IMR-90 (cell line): ENCODE results near the gene OR6S1. TPM values are rescaled to one million over a fixed set of nuclear protein-coding genes. Genes with fewer than 3 reads are reported as not detected.

Experiments used
- ATAC-seq: fragments of 200-7000 bp; cut with Tn5 transposase; 2 replicates; pipeline ENCODE4 v1.9.1; 2020; ENCODE audit warnings: low read depth, mild to moderate bottlenecking, moderate library complexity
- Bru-seq: library from RNA; stranded (reverse); fragments of 400-500 nt; gene quantifications from one replicate; lab custom pipeline; 2021; lab: Mats Ljungman, UMichigan
- BruChase-seq, 2 experiments: library from RNA; stranded (reverse); fragments of 400-500 nt; gene quantifications; one replicate each; lab custom pipeline; 2021; lab: Mats Ljungman, UMichigan
- BruUV-seq: library from RNA; stranded (reverse); fragments of 400-500 nt; replicated peaks from 2 replicates; lab custom pipeline; 2021; lab: Mats Ljungman, UMichigan
- CTCF ChIA-PET: fragments of 300-600 bp; formaldehyde crosslinking; extraction: SDS; loops from one replicate; lab custom pipeline; 2021; ENCODE audit warnings: antibody characterized with exemption; lab: Yijun Ruan, JAX
- POLR2A ChIA-PET: fragments of 300-600 bp; sonication (Branson Sonifier 250); formaldehyde crosslinking; loops from one replicate; lab custom pipeline; 2022; ENCODE audit warnings: antibody characterized with exemption; ENCODE audit not compliant: unreplicated experiment; lab: Charles Lee
- DNase-seq: peaks from one replicate; pipeline ENCODE4 v3.0.0; 2013
- H2AFZ ChIP-seq: replicated peaks from 2 replicates; pipeline ENCODE3; 2013; ENCODE audit warnings: low read length, mild to moderate bottlenecking; ENCODE audit not compliant: poor library complexity
- H2AK5ac ChIP-seq: 2 replicates; pipeline ENCODE4 v1.6.1; 2013; ENCODE audit warnings: low read depth, low read length, inconsistent platforms
- H2AK9ac ChIP-seq: replicated peaks from 2 replicates; pipeline ENCODE3; 2013; ENCODE audit warnings: mild to moderate bottlenecking, low read depth, low read length, moderate library complexity; ENCODE audit not compliant: poor library complexity
- H2BK120ac ChIP-seq: 2 replicates; pipeline ENCODE4 v1.6.1; 2013; ENCODE audit warnings: low read depth, low read length, inconsistent platforms
- H2BK15ac ChIP-seq: 3 replicates; pipeline ENCODE4 v1.6.1; 2013; ENCODE audit warnings: low read depth, low read length, inconsistent platforms
- H2BK20ac ChIP-seq: 2 replicates; pipeline ENCODE4 v1.6.1; 2013; ENCODE audit warnings: low read depth, mild to moderate bottlenecking, inconsistent platforms, low read length, moderate library complexity
- H2BK5ac ChIP-seq: 2 replicates; pipeline ENCODE4 v1.6.1; 2013; ENCODE audit warnings: mild to moderate bottlenecking, low read depth, low read length, inconsistent platforms; ENCODE audit not compliant: poor library complexity, severe bottlenecking
- H3K14ac ChIP-seq: replicated peaks from 2 replicates; pipeline ENCODE4 v1.6.1; 2013; ENCODE audit warnings: low read depth, low read length, inconsistent platforms
- H3K18ac ChIP-seq: 2 replicates; pipeline ENCODE4 v1.6.1; 2013; ENCODE audit warnings: low read depth, low read length, control low read depth
- H3K23ac ChIP-seq: 2 replicates; pipeline ENCODE4 v1.6.1; 2013; ENCODE audit warnings: low read depth, low read length, inconsistent platforms
- H3K27ac ChIP-seq: 2 replicates; pipeline ENCODE4 v1.5.1; 2013; ENCODE audit warnings: mild to moderate bottlenecking, control low read depth, low read length; ENCODE audit not compliant: insufficient read depth
- H3K27me3 ChIP-seq: 2 replicates; pipeline ENCODE4 v1.6.1; 2013; ENCODE audit warnings: low read length; ENCODE audit not compliant: control insufficient read depth, insufficient read depth
- H3K36me3 ChIP-seq: 2 replicates; pipeline ENCODE4 v1.6.1; 2013; ENCODE audit warnings: low read length, mixed read lengths; ENCODE audit not compliant: control insufficient read depth, insufficient read depth
- H3K4ac ChIP-seq: 2 replicates; pipeline ENCODE4 v1.6.1; 2013; ENCODE audit warnings: low read depth, low read length, inconsistent platforms
- H3K4me1 ChIP-seq: 2 replicates; pipeline ENCODE4 v1.6.1; 2013; ENCODE audit warnings: low read length, mixed read lengths; ENCODE audit not compliant: control insufficient read depth, insufficient read depth
- H3K4me2 ChIP-seq: 2 replicates; pipeline ENCODE4 v1.6.1; 2013; ENCODE audit warnings: low read depth, mild to moderate bottlenecking, control low read depth, low read length, moderate library complexity
- H3K4me3 ChIP-seq: 2 replicates; pipeline ENCODE4 v1.5.1; 2013; ENCODE audit warnings: low read depth, mild to moderate bottlenecking, control low read depth, low read length, moderate library complexity; ENCODE audit not compliant: insufficient read depth
- H3K56ac ChIP-seq: 2 replicates; pipeline ENCODE4 v1.6.1; 2013; ENCODE audit warnings: low read length, inconsistent platforms; ENCODE audit not compliant: insufficient read depth; ENCODE audit errors: extremely low read depth
- H3K79me1 ChIP-seq, 2 experiments: 2 replicates each; pipeline ENCODE4 v1.6.1; 2013; ENCODE audit warnings: low read length in 2 of 2, inconsistent platforms in 1 of 2, low read depth in 1 of 2
- H3K9ac ChIP-seq: 2 replicates; pipeline ENCODE4 v1.6.1; 2013; ENCODE audit warnings: low read depth, low read length, control low read depth
- H3K9me1 ChIP-seq: 2 replicates; pipeline ENCODE4 v1.6.1; 2013; ENCODE audit warnings: low read length, inconsistent platforms; ENCODE audit not compliant: insufficient read depth
- H3K9me3 ChIP-seq: 2 replicates; pipeline ENCODE4 v1.6.1; 2013; ENCODE audit warnings: low read length; ENCODE audit not compliant: control insufficient read depth, insufficient read depth
- H4K20me1 ChIP-seq: 2 replicates; pipeline ENCODE4 v1.6.1; 2013; ENCODE audit warnings: low read length, inconsistent platforms; ENCODE audit not compliant: insufficient read depth
- H4K5ac ChIP-seq: 2 replicates; pipeline ENCODE4 v1.6.1; 2013; ENCODE audit warnings: mild to moderate bottlenecking, low read depth, low read length, control low read depth
- H4K8ac ChIP-seq, 2 experiments: 2 replicates each; pipeline ENCODE4 v1.6.1; 2013; ENCODE audit warnings: low read depth in 2 of 2, low read length in 2 of 2, control low read depth in 1 of 2, inconsistent platforms in 1 of 2
- H4K91ac ChIP-seq: 2 replicates; pipeline ENCODE4 v1.6.1; 2013; ENCODE audit warnings: low read depth, low read length, inconsistent platforms; ENCODE audit not compliant: insufficient read depth
- BHLHE40 ChIP-seq: fragments of 150-350 bp; IDR thresholded peaks from 2 replicates; pipeline ENCODE4 v1.6.1; 2016; ENCODE audit warnings: mild to moderate bottlenecking, low read depth, low read length
- CEBPB ChIP-seq: IDR thresholded peaks from 2 replicates; pipeline ENCODE4 v1.6.1; 2012; ENCODE audit warnings: low read depth, low read length, improper control_type of control experiment
- CHD1 ChIP-seq: IDR thresholded peaks from 2 replicates; pipeline ENCODE4 v1.6.1; 2012; ENCODE audit warnings: low read depth, low read length, improper control_type of control experiment
- FOS ChIP-seq: fragments of 150-350 bp; IDR thresholded peaks from 2 replicates; pipeline ENCODE4 v1.6.1; 2016; ENCODE audit warnings: low read depth, low read length
- MAFK ChIP-seq: IDR thresholded peaks from 2 replicates; pipeline ENCODE4 v1.6.1; 2012; ENCODE audit warnings: low read depth, low read length, improper control_type of control experiment
- MAZ ChIP-seq: IDR thresholded peaks from 2 replicates; pipeline ENCODE4 v1.6.1; 2012; ENCODE audit warnings: low read depth, mild to moderate bottlenecking, low read length, improper control_type of control experiment, moderate library complexity, borderline replicate concordance
- NFE2L2 ChIP-seq: fragments of 150-350 bp; IDR thresholded peaks from 2 replicates; pipeline ENCODE4 v1.6.1; 2016; ENCODE audit warnings: low read depth, mild to moderate bottlenecking, low read length
- RAD21 ChIP-seq: IDR thresholded peaks from 2 replicates; pipeline ENCODE4 v1.6.1; 2012; ENCODE audit warnings: low read length, improper control_type of control experiment
- RCOR1 ChIP-seq: IDR thresholded peaks from 2 replicates; pipeline ENCODE4 v1.6.1; 2012; ENCODE audit warnings: mild to moderate bottlenecking, low read length, improper control_type of control experiment; ENCODE audit not compliant: insufficient replicate concordance
- RFX5 ChIP-seq: IDR thresholded peaks from 2 replicates; pipeline ENCODE4 v1.8.0; 2012; ENCODE audit warnings: low read depth, mild to moderate bottlenecking, low read length, moderate library complexity
- SMC3 ChIP-seq: fragments of 150-350 bp; IDR thresholded peaks from 2 replicates; pipeline ENCODE4 v1.6.1; 2016; ENCODE audit warnings: low read depth, mild to moderate bottlenecking, antibody characterized with exemption, low read length, moderate library complexity
- WGBS, 2 experiments: methylation state at CpG; one replicate each; pipeline versions ENCODE4 v1.1.5 to v1.1.7; 2013; ENCODE audit warnings: missing lambda C conversion rate in 2 of 2; ENCODE audit not compliant: insufficient read length in 1 of 2; ENCODE audit errors: extremely low coverage in 2 of 2; 5-methylcytosine and 5-hydroxymethylcytosine counted together
- dilution Hi-C: fragments of 300-500 bp; cut with HindIII; formaldehyde crosslinking; loops from one replicate; pipeline ENCODE4 v1.14.3; 2018; ENCODE audit warnings: low sequenced_read_pairs; ENCODE audit not compliant: unreplicated experiment
- in situ Hi-C: fragments of 300-500 bp; cut with MboI; formaldehyde crosslinking; loops from 3 replicates; pipeline ENCODE4 v1.14.3; 2019; ENCODE audit warnings: low sequenced_read_pairs, inconsistent platforms, mixed read lengths
- intact Hi-C: fragments of 100-400 bp; cut with micrococcal nuclease; formaldehyde crosslinking; loops from 2 replicates; pipeline ENCODE4 v1.10.0; 2022
- long read RNA-seq: library from polyadenylated mRNA; unstranded; transcript quantifications from one replicate; pipeline ENCODE4 v2.0.0, GENCODE V29; 2021; ENCODE audit not compliant: unreplicated experiment
- polyA plus RNA-seq, 3 experiments: library from polyadenylated mRNA; depleted of rRNA; stranded (reverse); fragments of >200 nt; gene quantifications; 2 replicates each; pipeline ENCODE4 v1.2.3, GENCODE V29; 2012; ENCODE audit warnings: low replicate concordance in 1 of 3
- total RNA-seq: library from RNA; depleted of rRNA; stranded (reverse); fragments of >200 nt; gene quantifications from 2 replicates; pipeline ENCODE4 v1.2.3, GENCODE V29; 2012; rRNA removed
- TF ChIP-seq, protein P1 (sequence below): fragments of 150-350 bp; IDR thresholded peaks from 2 replicates; pipeline ENCODE4 v1.6.1; 2017; ENCODE audit warnings: mild to moderate bottlenecking, antibody characterized with exemption, low read length, low read depth
- TF ChIP-seq, protein P2 (sequence below): conservative IDR thresholded peaks from 2 replicates; pipeline ENCODE4 v1.5.1; 2012; ENCODE audit warnings: mild to moderate bottlenecking, low read depth, low read length, improper control_type of control experiment
- TF ChIP-seq, protein P3 (sequence below): fragments of 150-350 bp; IDR thresholded peaks from 2 replicates; pipeline ENCODE4 v1.6.1; 2016; ENCODE audit warnings: low read depth, mild to moderate bottlenecking, low read length, moderate library complexity, borderline replicate concordance

Gene OR6S1, protein sequence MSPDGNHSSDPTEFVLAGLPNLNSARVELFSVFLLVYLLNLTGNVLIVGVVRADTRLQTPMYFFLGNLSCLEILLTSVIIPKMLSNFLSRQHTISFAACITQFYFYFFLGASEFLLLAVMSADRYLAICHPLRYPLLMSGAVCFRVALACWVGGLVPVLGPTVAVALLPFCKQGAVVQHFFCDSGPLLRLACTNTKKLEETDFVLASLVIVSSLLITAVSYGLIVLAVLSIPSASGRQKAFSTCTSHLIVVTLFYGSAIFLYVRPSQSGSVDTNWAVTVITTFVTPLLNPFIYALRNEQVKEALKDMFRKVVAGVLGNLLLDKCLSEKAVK
- total RNA-seq (not detected in 2 replicates), polyA plus RNA-seq (2012; rRNA removed) (not detected in 2 replicates), Bru-seq, nascent RNA (not detected), BruChase-seq, experiment 1, labeled RNA remaining after a 6-hour chase (not detected), BruChase-seq, experiment 2, labeled RNA remaining after a 2-hour chase (not detected)
- not detected in 2 replicates for polyA plus RNA-seq (2012; cell fraction: cytosol; rRNA removed)
- polyA plus RNA-seq (2012; cell fraction: nucleus; rRNA removed; ENCODE audit: low replicate concordance), result not detected in 2 replicates
- long read RNA-seq, result 0 reads

DNA sequence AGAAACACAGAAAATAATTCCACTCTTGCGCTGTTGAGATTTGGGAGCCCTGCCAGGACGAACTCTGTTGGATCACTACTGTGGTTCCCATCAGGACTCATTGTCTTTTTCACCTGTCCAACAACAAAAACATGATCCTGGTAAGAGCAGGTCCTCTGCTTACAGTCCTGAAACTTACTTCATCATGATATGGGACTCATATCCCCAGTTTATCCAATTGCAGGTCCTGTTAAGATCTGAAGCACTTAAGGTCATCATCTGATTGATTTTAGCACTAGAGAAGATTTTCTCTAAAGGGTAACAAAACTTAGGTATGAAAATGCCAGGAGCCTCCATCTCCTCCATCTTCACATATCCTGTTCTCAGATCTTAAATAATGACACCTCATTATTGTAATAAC, at the start of gene OR6S1:
OR6S1 (minus strand) TSS at position 101 of the 400 bp plus-strand sequence; CDS start at position 101, 0 bp downstream.
- Histone ChIP-seq H3K36me3 (no peaks in the 10 kb centered on the region), H3K27ac (no peak within 1 kb of the TSS), H2AK9ac (no peak within 1 kb of the TSS), H4K91ac (no peak within 1 kb of the TSS), H2AFZ (no peak within 1 kb of the TSS), H3K4ac (no peak within 1 kb of the TSS), H3K27me3 (no peaks in the 10 kb centered on the region), H3K23ac (no peak within 1 kb of the TSS), H4K8ac (no peak within 1 kb of the TSS), H3K14ac (no peak within 1 kb of the TSS), H3K4me3 (no peak within 1 kb of the TSS), H3K79me1 (no peaks in the 10 kb centered on the region), H4K20me1 (no peaks in the 10 kb centered on the region), H3K18ac (no peak within 1 kb of the TSS), H3K4me1 (no peaks in the 10 kb centered on the region), H2BK5ac (no peak within 1 kb of the TSS), H3K9me3 (no peaks in the 10 kb centered on the region), H2BK15ac (no peak within 1 kb of the TSS), H3K4me2 (no peak within 1 kb of the TSS), H3K9me1 (no peaks in the 10 kb centered on the region), H2AK5ac (no peak within 1 kb of the TSS), H4K5ac (no peak within 1 kb of the TSS), H3K9ac (no peak within 1 kb of the TSS), H2BK20ac (no peak within 1 kb of the TSS), H3K56ac (no peak within 1 kb of the TSS), H2BK120ac (no peak within 1 kb of the TSS)
- DNase-seq, result no peak
- TF ChIP-seq CEBPB (no peak), FOS (no peak), RFX5 (no peak), MAZ (no peak), NFE2L2 (no peak), CHD1 (no peak), MAFK (no peak), SMC3 (no peak), RCOR1 (no peak), BHLHE40 (no peak), RAD21 (no peak)
- TF ChIP-seq, protein P1, sequence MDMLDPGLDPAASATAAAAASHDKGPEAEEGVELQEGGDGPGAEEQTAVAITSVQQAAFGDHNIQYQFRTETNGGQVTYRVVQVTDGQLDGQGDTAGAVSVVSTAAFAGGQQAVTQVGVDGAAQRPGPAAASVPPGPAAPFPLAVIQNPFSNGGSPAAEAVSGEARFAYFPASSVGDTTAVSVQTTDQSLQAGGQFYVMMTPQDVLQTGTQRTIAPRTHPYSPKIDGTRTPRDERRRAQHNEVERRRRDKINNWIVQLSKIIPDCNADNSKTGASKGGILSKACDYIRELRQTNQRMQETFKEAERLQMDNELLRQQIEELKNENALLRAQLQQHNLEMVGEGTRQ, result no peak
- TF ChIP-seq, protein P2, sequence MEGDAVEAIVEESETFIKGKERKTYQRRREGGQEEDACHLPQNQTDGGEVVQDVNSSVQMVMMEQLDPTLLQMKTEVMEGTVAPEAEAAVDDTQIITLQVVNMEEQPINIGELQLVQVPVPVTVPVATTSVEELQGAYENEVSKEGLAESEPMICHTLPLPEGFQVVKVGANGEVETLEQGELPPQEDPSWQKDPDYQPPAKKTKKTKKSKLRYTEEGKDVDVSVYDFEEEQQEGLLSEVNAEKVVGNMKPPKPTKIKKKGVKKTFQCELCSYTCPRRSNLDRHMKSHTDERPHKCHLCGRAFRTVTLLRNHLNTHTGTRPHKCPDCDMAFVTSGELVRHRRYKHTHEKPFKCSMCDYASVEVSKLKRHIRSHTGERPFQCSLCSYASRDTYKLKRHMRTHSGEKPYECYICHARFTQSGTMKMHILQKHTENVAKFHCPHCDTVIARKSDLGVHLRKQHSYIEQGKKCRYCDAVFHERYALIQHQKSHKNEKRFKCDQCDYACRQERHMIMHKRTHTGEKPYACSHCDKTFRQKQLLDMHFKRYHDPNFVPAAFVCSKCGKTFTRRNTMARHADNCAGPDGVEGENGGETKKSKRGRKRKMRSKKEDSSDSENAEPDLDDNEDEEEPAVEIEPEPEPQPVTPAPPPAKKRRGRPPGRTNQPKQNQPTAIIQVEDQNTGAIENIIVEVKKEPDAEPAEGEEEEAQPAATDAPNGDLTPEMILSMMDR, result no peak
- TF ChIP-seq, protein P3, sequence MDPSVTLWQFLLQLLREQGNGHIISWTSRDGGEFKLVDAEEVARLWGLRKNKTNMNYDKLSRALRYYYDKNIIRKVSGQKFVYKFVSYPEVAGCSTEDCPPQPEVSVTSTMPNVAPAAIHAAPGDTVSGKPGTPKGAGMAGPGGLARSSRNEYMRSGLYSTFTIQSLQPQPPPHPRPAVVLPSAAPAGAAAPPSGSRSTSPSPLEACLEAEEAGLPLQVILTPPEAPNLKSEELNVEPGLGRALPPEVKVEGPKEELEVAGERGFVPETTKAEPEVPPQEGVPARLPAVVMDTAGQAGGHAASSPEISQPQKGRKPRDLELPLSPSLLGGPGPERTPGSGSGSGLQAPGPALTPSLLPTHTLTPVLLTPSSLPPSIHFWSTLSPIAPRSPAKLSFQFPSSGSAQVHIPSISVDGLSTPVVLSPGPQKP, result no peak
- BruUV-seq, result no TSS peak
- dilution Hi-C loops (no loop called here), intact Hi-C loops (no loop called here), in situ Hi-C loops (no loop called here)
- no peak for ATAC-seq
- POLR2A ChIA-PET, result no interaction called here
- no CpG with 5 or more reads among the region's 2 CpGs for WGBS, 2 experiments
- CTCF ChIA-PET, result no interaction called here
